ENCODE data around the gene SLC5A6.
"Not testable (repeated sequence)": the region's sequence is repeated elsewhere in the genome, so short reads cannot be mapped to it uniquely, and the experiment has no call there.

Gene SLC5A6

DNA sequence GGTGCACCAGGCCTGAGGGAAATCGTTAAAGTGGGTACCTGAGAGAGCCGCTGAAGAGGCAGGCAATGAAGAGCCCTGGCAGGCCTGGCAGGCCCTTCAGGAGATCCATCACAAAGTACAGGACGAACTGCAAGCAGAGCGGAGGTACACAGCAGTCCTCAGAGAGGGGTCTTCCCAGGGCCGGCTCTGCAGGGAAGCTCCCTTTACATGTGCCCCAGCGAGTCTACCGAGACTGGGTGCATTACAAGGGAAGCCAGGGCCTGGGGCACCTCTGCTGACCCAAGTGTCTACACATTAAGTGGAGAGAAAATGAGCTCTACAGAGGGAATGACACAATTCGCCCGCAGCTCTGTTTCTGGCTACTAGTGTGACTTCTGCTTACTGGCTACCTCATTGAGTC is 8.3 kb downstream of the SLC5A6 start:
- DNase-seq: no peak

GRCh38 chr2:27202854-27203253 is 9.2 kb downstream of the SLC5A6 start:
- no peak for DNase-seq

DNA sequence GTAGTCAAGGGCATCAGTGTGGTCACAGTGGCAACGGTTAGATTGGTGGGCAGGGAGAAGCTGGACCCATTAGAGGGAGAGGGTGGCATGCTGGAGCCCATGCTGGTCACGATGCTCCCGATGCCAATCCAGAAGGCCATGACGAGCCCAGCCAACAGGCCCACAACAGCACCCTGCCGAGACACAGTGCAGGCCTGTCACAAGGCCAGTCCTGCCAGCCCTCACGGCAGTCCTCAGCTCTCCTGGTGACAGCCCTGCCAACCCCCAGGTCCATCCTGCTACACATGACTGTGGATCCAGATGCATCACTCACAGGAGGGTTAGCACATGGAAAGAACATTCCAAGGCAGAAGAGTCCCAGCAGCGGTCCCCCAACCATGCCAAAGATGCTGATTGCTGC is 10.4 kb downstream of the SLC5A6 start:
- no peak for DNase-seq

- no peak for DNase-seq
These were observed 12.8 kb downstream of the SLC5A6 start for GRCh38 chr2:27199241-27199640.

DNA sequence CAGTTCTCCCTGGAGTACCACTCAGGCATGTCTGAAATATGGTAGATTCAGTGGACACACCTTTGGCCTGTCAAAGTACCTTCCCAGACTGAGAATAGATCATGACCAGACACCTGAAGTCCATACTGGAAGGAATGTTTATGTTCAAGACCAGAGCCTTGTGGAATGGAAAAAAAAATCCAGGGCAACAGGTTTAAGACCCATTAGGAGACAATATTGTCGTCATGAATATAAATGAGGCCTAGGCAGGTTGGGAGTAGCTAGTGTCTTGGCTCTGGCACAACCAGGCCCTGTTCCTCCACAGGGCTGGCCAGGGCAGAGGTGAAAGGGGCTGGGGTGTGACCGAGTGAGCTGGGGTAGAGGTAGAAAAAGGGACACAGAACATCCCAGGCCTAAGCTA is 13.4 kb downstream of the SLC5A6 start:
- no peak for DNase-seq

DNA sequence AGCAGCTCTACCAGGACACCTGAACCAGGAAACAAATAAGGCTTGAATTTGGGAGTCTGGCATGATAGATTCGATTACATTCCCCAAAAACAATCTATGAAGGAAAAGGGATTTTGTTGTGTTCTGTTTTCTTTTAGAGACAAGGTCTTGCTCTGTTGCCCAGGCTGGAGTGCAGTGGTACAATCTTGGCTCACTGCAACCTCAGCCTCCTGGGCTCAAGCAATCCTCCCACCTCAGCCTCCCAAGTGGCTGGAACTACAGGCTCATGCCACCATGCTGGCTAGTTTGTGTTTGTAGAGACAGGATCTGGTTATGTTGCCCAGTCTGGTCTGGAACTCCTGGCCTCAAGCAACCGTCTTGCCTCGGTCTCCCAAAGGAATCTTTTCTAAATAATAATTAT is 14.0 kb downstream of the SLC5A6 start:
- not testable (repeated sequence) for DNase-seq

GRCh38 chr2:27195799-27196198 is 16.3 kb downstream of the SLC5A6 start:
- DNase-seq: not testable (repeated sequence)

GRCh38 chr2:27194538-27195354 is 17.3 kb downstream of the SLC5A6 start:
- DNase-seq: no peak

DNA sequence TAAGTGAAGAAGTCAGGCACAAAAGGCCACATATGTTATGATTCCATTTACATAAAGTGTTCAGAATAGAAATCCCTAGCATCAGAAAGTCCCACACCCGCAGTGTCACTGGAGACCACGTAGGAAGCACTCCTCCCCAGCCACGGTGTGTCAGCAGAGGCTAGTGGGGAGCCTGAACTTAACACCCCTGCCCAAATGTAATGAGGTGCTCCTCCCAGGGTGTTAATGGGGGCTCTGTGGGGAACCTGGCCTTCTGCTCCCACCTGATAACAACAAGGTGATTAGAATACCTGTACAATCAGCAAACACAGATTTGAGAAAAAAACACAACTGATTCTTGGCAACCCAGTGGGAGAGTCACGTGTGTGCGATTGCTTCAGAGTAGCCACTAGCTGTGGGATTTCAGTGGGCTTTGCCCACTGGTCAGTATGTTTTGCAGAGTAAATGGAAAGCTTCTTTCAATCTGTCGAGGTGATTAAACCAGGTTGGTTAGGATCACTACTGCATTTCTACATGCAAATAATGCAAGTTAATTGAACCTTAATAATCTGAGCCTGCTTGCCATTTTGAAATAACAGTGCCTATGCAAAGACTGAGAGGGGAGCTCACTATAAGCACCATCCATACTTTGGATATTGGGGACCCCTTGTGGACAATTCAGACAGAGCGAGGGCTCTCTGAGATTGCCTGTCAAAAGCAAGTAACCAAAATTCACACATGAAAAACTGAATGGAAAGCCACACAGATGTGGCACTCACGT is 20.8 kb downstream of the SLC5A6 start:
- peak; percentile 60 for DNase-seq

DNA sequence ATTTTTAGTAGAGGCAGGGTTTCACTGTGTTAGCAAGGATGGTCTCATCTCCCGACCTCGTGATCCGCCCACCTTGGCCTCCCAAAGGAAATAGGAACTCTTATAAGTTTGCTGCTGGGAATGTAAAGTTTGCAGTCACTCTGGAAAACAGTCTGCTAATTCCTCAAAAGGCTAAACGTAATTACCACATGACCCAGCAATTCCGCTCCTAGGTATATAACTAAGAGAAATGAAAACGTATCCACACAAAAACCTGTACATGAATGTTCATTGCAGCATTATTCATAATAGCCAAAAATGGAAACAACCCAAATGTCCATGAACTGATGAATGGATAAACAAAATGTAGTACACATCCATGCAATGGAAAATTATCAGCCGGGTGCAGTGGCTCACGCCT is 22.1 kb downstream of the SLC5A6 start:
- DNase-seq: no peak

DNA sequence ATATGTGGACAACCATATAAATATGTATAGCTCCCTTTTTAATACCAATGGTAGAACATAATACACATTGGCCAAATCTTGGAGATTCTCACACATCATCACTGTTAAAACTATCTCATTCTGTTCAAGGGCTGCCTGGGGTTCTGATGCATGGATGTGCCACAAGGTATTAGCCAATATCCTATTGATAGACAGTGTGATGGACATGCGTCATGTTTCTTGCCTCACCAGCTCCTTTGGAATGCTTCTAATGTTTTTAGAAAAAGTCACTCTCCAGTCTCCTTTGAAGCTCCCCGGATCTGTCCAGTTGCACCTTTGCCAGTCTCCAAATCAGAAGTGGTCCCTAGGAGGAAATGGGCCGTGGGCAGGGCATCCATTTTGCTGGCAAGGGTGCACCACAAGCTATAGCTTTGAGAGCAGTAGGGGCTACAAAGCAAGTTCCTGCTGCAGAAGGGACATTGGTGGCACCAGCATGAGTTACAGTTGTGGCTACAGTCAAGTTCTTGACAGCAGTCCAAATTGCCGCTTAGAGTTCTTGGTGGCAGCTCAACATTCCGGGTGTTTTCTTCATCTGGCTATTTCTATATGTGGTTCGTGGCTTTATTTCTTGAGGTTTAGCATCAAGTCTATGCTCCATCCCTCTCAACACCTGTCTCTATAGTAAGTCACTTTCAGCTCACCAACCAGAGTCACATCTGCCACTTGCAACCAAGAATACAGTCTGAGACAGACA is 25.3 kb downstream of the SLC5A6 start:
- DNase-seq: no peak

- peak; percentile 40 for DNase-seq
These were observed 26.6 kb downstream of the SLC5A6 start for GRCh38 chr2:27185331-27186026.

DNA sequence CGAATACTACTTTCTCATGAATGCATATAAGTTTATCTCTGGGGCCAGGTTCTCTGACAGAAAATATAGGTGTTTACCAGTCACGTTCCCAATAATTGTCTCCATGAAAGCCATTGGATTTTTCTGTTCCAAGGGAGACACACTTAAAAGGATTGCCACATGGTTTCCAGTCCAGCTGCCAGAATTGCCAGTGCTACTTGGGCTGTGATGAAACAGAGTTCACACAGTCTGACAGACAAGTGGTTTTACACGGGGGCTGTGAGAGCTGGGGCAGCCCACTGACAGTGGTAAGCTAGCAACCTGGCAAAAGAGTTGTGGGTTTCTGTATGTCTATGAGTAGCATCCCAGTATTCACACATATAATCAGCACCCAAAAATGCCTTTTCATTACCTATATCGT is 28.0 kb downstream of the SLC5A6 start:
- no peak for DNase-seq

DNA sequence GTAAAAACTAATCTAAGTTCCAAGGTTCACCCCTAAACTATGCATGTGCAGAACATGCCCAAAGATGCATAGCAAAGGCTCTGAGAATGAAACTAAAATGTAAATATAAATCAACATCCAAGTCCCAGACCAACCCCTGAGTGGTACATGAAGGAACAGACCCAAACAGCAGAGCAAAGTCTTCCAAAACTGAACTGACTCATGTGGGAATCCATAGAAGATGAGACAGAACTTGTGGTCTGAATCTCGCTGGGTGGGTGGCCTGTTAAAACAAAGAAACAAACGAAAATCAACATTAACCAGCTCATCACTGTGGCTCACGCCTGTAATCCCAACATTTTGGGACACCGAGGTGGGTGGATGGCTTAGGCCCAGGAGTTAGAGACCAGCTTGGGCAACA is 29.7 kb downstream of the SLC5A6 start:
- peak; percentile 41 for DNase-seq

DNA sequence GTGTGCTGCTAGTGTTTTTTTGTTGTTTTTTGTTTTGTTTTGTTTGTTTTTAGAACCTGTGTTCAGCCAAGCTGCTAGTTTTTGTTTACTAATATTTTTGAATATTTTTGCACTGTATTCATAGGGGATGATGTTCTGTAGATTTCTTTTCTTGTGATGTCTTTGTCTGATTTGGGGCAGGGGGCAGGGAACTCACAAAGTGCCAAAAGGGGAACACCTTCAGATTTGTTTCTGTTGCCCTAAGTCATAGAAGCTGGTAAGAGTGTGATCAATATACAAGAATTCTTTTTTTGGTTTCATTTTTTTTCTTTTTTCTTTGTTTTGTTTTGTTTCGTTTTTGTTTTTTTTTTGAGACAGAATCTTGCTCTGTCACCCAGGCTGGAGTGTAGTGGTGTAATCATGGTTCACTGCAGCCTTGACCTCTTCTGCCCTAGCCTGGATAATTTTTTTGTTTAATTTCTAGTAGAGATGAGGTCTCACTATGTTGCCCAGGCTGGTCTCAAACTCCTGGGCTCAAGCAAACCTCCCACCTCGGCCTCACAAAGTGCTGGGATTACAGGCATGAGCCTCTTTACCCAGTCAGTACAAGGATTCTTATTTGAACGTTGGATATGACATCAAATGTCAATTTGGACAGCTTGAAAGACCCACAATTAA is 32.6 kb downstream of the SLC5A6 start:
- no peak for DNase-seq

GRCh38 chr2:27178469-27178868 is 33.6 kb downstream of the SLC5A6 start:
- DNase-seq: no peak

GRCh38 chr2:27177441-27178351 is 34.4 kb downstream of the SLC5A6 start:
- DNase-seq: no peak

- not testable (repeated sequence) for DNase-seq
These were observed 36.3 kb downstream of the SLC5A6 start for GRCh38 chr2:27175781-27176180.

DNA sequence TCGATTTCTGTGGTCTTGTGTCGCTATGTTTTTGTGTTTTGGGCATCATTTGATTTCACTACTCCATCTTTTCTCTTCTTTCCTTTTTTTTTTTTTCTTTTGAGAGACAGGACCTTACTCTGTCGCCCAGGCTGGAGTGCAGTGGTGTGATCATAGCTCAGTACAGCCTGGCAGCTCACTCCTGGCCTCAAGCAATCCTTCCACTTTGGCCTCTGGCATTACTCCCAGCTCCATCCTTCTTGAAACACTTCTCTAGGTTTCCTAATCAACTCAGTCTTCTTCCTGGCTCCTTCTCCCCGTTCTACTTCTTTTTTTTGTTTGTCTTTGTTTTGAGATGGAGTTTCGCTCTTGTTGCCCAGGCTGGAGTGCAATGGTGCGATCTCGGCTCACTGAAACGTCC is 36.7 kb downstream of the SLC5A6 start:
- DNase-seq: no peak

- no peak for DNase-seq
These were observed 37.4 kb downstream of the SLC5A6 start for GRCh38 chr2:27174638-27175037.

DNA sequence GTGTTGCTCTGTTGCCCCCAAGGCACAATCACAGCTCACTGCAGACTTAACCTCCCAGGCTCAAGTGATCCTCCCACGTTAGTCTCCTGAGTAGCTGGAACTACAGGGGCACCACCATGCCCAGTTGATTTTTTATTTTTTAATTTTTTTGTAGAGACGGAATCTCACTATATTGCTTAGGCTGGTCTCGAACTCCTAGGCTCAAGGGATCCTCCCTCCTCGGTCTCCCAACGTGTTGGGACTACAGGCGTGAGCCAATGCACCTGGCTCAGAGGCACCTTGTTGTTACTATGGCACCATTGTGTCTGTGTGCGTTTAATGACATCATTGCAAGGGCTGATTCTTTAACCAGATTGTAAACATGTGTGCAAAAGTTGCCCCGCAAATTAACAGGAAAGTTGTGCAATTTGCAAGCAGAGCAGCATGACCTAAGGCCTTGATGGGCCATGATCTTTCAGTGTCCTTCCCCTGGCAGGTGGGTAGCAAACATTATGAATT is 40.7 kb downstream of the SLC5A6 start:
- DNase-seq: no peak

Measured in HCEC 1CT (cell line).